Colonic mucosa (tissue), 4 donors: Measurements from ENCODE around the gene MAG. TPM values are rescaled to one million over a fixed set of nuclear protein-coding genes. Genes with fewer than 3 reads are reported as not detected.
A peak's percentile ranks its signal among the peaks of the same experiment; 100 is the strongest.

Experiments used
- DNase-seq: peaks from one replicate; pipeline ENCODE4 v3.0.0-alpha.2; 2020
- H3K27ac ChIP-seq: fragments of 200-600 bp; one replicate; pipeline ENCODE4 v1.8.0; 2021
- H3K27me3 ChIP-seq: fragments of 200-600 bp; one replicate; pipeline ENCODE4 v1.8.0; 2021
- H3K36me3 ChIP-seq: fragments of 200-600 bp; one replicate; pipeline ENCODE4 v1.8.0; 2021
- H3K4me1 ChIP-seq: fragments of 200-600 bp; one replicate; pipeline ENCODE4 v1.8.0; 2021; ENCODE audit warnings: mild to moderate bottlenecking
- H3K4me3 ChIP-seq: fragments of 200-600 bp; one replicate; pipeline ENCODE4 v1.8.0; 2021
- H3K9ac ChIP-seq, 2 donors: one replicate each; pipeline ENCODE4 v1.7.0; 2013; ENCODE audit warnings: control low read depth in 2 of 2, low read depth in 2 of 2, low read length in 2 of 2
- H3K9me3 ChIP-seq: fragments of 200-600 bp; one replicate; pipeline ENCODE4 v1.8.0; 2021
- intact Hi-C: fragments of 100-400 bp; cut with DNase I; formaldehyde crosslinking; loops from one replicate; pipeline ENCODE4 v1.14.1; 2022
- total RNA-seq, 2 donors: library from RNA; stranded (reverse); fragmentation: NEBNext Ultra II Directional in 1 of 2; extraction: Animal tissue kit (Norgen Biotek cat#: 25700) in 1 of 2; gene quantifications; one replicate each; pipeline ENCODE4 v1.2.1, GENCODE V29; 2021
- TF ChIP-seq, protein P1 (sequence below): fragments of 200-600 bp; IDR thresholded peaks from one replicate; pipeline ENCODE4 v1.8.0; 2022; ENCODE audit warnings: antibody characterized with exemption, mild to moderate bottlenecking
- donor health status: healthy.
- donor health status: DM: no; HTN: no; CAD: no.
- donor health status: DM: no; HTN: no; CAD: no.

The MAG gene
- total RNA-seq, 2 donors from 2014 or later = not detected

DNA sequence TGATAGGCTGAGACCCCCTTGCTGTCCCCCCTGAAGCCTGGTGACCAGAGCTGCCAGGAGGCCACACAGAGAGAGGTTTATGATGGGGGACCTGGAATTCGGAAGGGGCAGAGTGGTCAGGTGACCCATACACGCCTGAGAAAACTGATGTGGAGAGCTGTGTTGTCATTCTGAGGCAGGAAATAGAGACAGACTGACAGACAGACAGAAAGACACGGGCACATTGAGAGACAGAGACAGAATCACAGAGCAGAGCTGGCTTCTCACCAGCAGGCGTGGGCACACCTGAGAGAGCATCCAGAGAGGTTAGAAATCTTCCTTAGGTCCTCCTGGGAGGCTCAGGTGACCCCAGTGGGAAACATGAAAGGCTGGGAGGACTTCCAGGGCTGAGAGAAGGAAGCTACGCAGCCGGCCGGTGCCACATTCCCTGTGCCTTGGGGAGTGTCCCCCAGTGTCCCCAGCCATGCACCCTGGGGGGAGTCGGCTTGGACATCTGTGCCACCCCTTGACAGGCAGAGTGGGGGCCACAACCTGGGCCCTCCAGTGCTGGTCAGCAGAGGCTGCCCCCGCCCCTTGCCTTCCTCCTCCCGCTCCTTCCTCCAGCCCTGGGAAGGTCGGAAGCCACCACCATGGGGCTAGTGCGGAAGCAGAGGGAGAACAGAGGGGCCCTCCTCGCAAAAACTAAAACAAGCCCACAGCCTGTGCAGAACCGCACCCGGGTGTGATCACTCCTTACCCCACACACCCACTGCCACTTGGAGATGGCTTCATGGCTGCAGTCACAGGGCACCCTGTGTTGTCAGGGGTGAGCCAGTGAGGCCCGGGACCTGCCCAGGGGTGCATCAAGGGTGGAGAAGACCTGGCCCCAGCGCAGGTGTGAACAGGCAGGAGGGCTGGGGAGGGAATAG, 57.9 kb downstream of the MAG start:
- intact Hi-C loops = loop anchor here (10.0 kb wide), 1 partner anchor 145 kb away; the partner anchor contains the start of gene KRTDAP
- Histone ChIP-seq H3K9ac (no peak overlapping the region), H3K27me3 (no peaks in the 10 kb centered on the region), H3K4me3 (no peak overlapping the region), H3K4me1 (no peaks in the 10 kb centered on the region), H3K27ac (no peak overlapping the region), H3K9me3 (no peaks in the 10 kb centered on the region), H3K36me3 (no peaks in the 10 kb centered on the region)
- no peak for DNase-seq
- TF ChIP-seq, protein P1, sequence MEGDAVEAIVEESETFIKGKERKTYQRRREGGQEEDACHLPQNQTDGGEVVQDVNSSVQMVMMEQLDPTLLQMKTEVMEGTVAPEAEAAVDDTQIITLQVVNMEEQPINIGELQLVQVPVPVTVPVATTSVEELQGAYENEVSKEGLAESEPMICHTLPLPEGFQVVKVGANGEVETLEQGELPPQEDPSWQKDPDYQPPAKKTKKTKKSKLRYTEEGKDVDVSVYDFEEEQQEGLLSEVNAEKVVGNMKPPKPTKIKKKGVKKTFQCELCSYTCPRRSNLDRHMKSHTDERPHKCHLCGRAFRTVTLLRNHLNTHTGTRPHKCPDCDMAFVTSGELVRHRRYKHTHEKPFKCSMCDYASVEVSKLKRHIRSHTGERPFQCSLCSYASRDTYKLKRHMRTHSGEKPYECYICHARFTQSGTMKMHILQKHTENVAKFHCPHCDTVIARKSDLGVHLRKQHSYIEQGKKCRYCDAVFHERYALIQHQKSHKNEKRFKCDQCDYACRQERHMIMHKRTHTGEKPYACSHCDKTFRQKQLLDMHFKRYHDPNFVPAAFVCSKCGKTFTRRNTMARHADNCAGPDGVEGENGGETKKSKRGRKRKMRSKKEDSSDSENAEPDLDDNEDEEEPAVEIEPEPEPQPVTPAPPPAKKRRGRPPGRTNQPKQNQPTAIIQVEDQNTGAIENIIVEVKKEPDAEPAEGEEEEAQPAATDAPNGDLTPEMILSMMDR = no peak

DNA sequence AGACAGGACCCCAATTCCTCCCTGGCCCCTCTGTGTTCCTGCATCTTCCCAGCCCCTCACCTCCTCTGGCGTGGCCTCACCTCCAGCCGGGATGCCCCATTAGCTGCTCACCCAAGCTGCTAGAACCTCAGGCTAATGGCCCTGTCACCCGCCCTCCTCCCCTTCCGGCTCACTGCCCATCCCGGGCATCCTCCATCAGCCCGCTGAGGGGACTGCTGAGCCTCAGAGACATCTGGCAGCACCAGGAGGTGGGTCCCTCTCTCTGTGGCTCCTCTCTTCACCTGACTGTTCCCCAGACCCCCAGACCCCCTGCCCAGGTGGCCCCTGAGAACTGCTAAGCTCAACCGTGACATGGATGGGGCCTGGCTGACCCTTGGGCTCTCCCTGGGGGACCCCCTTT, 58.6 kb downstream of the MAG start:
- Histone ChIP-seq H3K36me3 (no peaks in the 10 kb centered on the region), H3K27me3 (no peaks in the 10 kb centered on the region), H3K4me1 (no peaks in the 10 kb centered on the region), H3K9ac (no peak overlapping the region), H3K9me3 (no peaks in the 10 kb centered on the region), H3K4me3 (no peak overlapping the region), H3K27ac (no peak overlapping the region)
- no peak for DNase-seq
- intact Hi-C loops = loop anchor here (10.0 kb wide), 1 partner anchor 144 kb away; the partner anchor contains the start of gene KRTDAP
- TF ChIP-seq, protein P1 = no peak

DNA sequence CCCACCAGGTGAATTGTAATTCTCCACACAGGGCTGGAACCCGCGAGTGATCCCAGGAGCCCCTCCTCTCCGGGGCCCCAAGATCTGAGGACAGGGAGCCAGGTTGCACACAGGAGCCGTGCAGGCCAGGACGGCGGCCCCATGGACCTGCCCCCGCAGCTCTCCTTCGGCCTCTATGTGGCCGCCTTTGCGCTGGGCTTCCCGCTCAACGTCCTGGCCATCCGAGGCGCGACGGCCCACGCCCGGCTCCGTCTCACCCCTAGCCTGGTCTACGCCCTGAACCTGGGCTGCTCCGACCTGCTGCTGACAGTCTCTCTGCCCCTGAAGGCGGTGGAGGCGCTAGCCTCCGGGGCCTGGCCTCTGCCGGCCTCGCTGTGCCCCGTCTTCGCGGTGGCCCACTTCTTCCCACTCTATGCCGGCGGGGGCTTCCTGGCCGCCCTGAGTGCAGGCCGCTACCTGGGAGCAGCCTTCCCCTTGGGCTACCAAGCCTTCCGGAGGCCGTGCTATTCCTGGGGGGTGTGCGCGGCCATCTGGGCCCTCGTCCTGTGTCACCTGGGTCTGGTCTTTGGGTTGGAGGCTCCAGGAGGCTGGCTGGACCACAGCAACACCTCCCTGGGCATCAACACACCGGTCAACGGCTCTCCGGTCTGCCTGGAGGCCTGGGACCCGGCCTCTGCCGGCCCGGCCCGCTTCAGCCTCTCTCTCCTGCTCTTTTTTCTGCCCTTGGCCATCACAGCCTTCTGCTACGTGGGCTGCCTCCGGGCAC, 59.6 kb downstream of the MAG start:
- DNase-seq = no peak
- TF ChIP-seq, protein P1 = no peak

DNA sequence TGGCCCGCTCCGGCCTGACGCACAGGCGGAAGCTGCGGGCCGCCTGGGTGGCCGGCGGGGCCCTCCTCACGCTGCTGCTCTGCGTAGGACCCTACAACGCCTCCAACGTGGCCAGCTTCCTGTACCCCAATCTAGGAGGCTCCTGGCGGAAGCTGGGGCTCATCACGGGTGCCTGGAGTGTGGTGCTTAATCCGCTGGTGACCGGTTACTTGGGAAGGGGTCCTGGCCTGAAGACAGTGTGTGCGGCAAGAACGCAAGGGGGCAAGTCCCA, 60.2 kb downstream of the MAG start:
- no peak overlapping the region for H3K9ac ChIP-seq
- H3K4me1 ChIP-seq = no peaks in the 10 kb centered on the region
- intact Hi-C loops = loop anchor here (2.0 to 10.0 kb wide), 2 partner anchors 117 to 143 kb away; partner anchors contain the start of gene KRTDAP
- H3K27me3 ChIP-seq = no peaks in the 10 kb centered on the region
- no peaks in the 10 kb centered on the region for H3K9me3 ChIP-seq
- no peak overlapping the region for H3K4me3 ChIP-seq
- H3K27ac ChIP-seq = no peak overlapping the region
- TF ChIP-seq, protein P1 = no peak
- no peaks in the 10 kb centered on the region for H3K36me3 ChIP-seq
- no peak for DNase-seq

More for the DNA sequence above, 59.6 kb downstream of the MAG start:
- H3K27ac ChIP-seq = no peak overlapping the region
- H3K4me3 ChIP-seq = no peak overlapping the region
- H3K9ac ChIP-seq = no peak overlapping the region
- no peaks in the 10 kb centered on the region for H3K9me3 ChIP-seq
- H3K27me3 ChIP-seq = no peaks in the 10 kb centered on the region
- no peaks in the 10 kb centered on the region for H3K4me1 ChIP-seq
- no peaks in the 10 kb centered on the region for H3K36me3 ChIP-seq
- intact Hi-C loops = loop anchor here (2.0 to 10.0 kb wide), 2 partner anchors 117 to 143 kb away; partner anchors contain the start of gene KRTDAP

DNA sequence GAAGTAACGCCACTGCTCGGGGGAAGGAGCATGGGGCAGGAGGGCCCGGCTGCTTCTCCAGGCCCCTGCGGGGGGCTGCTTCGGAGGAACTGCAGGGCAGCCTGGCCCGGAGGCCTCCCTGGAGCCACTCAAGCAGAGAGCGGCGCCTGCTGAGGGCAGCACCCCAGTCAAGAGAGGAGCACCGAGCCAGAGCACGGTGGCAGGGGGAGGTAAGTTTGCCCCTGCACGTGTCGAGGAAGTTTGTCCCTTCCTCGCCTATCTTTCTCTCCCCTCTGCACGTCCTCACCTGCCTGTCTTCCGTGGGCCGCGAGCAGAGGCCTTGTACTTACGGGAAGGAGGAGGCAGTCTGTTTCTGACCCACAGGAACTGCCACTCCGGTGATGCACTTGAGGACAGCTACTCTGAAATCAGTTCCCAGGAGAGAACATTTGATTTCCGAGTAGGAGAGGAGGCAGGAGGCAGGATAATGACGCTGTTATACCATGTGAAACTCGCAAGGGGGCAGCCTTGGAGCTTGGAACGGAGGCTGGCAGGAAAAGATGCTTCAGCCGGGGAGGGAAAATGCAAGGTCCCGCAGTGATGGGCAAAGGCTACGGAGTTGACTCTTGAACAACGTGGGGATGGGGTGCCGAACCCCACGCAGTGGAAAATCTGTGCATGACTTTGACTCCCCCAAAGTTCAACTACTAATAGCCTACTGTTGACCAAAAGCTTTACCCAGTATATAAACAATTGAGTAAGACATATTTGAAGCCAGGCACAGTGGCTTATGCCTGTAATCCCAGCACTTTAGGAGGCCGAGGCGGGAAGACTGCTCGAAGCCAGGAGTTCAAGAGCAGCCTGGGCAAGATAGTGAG, 60.7 kb downstream of the MAG start:
- no peaks in the 10 kb centered on the region for H3K27me3 ChIP-seq
- no peaks in the 10 kb centered on the region for H3K9me3 ChIP-seq
- peak; percentile 74 for DNase-seq
- H3K9ac ChIP-seq = no peak overlapping the region
- no peaks in the 10 kb centered on the region for H3K4me1 ChIP-seq
- TF ChIP-seq, protein P1 = peak; percentile 64
- H3K4me3 ChIP-seq = no peak overlapping the region
- no peak overlapping the region for H3K27ac ChIP-seq
- no peaks in the 10 kb centered on the region for H3K36me3 ChIP-seq
- intact Hi-C loops = loop anchor here (2.0 to 10.0 kb wide), 2 partner anchors 116 to 142 kb away; partner anchors contain the start of gene KRTDAP
